Hypothalamus (tissue), 51 donors: ENCODE results near the gene NFYC.

ENCODE experiments used
- DNase-seq, 51 donors: peaks; one replicate each; lab custom pipeline; 2025; lab: John Stamatoyannopoulos, UW

Gene NFYC

DNA sequence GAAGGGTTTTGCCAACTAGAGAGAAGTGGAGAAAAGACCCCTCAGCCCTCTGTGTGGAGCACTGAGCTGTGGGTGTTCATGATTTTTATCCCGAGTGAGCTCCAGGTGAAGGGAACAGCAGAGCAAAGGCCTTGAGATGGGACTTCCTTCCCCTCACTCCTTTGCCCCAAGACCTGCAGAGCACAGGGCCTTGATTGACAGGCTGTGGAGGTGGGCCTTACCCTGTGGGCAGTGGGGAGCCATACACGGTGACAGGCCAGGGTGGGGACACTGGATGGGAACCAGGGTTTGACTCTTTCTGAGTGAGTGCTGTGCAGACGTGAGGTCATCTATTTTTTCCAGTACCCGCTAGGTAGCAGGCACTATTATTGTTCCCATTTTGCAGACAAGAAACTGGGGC, 102.5 kb downstream of the NFYC start:
- DNase-seq, result no peak

DNA sequence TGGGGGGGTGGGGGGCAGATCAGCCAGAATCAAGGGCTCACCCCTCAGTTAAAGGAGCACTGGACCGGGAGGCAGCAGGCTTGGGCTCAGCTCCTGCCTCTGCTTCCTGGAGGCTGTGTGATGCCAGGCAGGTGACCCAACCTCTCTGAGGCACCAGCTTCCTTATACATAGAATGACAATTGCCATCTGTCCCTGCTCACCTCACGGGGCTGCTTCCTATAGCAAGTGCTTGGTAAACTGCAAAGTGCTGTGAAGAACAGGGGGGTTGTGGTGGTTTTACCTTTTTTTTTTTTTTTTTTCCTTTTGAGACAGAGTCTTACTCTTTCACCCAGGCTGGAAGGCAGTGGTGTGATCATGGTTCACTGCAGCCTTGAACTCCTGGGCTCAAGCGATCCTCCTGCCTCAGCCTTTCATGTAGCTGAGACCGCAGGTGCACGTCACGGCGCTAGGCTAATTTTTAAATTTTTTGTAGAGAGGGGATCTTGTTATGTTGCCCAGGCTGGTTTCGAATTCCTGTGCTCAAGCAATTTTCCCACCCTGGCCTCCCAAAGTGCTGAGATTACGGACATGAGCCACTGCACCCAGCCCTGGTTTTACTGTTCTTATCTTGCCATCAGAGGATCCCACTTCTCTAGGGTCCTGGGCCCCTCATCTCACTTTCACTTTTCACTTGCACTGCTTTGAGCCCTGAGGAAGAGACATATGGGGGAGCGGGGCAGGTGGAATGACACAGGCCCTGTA, 103.6 kb downstream of the NFYC start:
- DNase-seq, result no peak

DNA sequence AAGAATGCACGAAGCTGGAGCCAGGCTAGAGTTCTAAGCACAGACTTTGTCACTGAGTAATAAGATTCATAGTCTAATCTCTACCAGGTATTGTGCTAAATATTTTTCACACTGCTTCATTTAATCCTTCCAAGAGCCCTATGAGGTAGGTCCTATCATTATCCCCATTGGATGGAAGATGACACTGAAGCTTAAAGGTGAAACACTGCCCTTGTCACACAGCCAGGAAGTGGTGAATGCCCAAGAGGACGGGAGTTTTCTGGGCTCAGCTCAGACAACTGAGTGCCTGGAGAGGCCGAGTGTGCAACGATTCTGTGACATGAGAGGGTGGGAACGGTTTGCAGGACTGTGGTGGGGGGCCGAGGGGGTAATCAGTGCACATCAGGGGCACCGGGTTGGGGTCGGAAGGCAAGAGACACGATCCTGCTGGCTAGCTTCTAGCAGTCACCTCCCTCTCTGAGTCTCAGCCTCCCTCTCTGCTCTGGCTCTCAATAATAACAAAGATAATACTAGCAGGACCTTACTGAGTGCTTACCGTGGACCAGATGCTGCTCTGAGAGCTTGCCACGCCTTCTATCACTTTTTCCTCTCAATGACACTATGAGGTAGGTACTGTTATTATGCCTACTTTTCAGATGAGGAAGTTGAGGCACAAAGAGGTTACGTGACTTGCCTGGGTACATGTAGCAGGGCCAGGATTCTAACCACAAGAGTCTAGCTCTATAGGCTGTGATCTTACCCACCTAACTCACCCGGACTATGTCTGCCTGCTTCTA, 104.5 kb downstream of the NFYC start:
- DNase-seq, result no peak

DNA sequence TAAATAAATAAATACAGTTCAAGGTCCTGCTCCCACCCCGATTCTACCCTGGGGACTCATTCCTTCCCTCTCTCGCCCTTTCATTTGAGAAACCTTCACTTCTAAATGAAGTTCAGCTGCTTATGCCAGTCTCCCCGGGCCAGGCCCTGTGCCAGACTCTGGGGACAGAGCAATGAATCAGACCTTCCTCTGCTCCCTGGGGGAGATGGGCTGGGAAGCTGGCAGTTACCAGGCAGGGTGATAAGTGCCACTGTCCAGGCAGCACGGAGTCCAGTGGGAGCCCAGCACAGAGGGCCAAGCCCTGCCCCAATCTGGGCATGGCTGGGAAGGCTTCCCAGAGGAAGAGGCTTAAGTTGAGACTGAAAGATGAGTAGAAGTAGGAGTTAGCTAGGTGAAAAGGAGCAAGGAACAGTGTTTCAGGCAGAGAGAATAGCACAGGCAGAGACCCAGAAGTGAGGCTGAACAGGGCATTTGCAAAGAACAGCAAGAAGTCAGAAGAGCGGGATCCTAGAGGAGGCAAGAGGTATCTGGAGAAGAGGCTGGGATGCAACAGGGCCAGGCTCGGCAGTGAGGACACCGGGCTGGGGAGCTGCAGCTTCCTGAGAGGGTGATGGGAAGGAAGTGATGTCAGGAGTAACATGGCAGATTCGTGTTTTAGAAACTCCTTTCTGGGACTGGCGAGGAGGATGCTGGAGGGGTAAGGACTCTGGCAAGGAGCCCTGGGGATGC, 105.6 kb downstream of the NFYC start:
- peak in 5 of 51 donors; percentile 28 to 47 (median 34) for DNase-seq

DNA sequence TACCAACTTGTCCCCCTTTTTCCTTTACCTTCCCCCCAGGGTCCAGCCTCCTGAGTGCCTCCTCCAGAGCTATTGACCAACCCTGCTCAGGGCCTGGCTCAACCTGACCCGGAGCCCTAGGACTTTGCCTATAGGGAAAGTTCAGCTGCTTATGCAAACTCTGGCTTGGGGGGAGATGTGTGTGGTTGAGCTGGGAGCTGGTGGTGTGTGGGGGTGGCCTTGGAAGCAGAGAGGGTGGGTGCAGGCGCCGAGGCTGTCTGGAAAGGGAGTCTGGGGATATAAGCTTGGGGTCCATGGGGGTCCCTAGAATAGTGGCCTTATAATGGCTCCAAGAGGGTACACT, 106.1 kb downstream of the NFYC start:
- no peak for DNase-seq

DNA sequence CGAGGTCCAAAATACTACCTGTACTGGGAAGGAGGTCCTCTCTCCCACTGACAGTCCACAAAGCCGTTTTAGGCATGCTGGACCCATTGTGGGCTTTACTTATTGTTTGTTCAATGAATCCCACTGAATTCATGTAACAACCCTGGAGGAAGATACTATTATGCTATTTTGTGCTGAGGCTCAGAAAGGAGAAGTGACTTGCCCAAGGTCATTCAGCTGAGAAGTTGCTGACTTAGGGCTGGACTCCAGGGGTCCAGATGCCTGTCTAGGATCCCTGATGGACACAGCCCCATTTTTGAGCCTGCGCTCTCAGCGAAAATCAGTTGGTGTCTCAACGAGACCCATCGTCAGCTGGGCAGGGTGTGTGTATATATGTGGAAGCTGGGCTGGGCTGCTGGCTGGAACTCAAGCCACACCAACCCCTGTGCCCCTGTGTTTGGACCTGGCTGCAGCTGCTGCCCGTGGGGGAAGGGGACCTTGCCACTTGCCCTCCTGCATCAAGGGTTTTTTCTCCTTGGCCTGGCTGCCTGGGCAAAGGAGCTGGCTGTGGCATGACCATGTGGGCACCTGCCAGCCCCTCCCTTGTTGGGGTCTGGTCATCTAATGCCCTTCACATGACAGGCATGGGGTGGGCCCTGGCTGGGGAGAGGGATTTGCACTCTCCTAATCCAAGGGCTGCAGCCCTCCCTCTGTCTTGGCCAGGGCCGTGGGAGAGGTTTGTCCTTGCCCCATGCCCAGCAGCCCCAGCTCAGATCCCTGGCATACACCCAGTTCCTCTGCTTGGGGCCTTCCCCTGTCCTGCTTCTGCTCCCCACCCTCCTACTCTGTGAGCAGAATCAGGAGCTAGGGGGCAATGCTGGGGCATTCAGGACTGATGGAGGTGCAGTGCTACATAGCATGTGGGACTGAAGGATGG, 107.1 kb downstream of the NFYC start:
- DNase-seq, result peak in 1 of 51 donors; percentile 49

DNA sequence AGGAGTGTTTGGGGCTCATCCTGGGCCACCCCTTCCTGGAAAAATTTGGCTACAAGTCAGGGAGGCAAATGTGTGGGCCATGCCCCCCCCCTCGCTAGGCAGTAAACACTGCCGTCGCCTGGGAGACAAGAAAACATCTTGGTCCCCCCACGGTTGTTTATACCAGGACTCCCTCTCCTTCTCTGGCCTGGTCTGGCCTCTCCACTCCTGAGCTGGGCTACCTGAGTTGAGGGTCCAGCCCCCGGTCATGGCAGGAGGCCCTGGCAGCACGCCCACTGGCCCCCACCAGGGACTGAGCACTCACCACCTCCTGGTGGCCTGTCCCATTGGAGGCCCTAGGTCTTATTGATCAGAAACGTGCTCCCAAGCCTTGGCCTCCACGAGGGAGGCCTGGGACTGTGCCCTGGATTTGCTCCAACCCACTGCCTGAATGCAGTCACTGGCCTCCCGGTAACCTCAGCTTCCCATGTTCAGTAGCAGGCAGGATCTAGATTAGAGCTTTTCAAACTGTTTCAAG, 107.9 kb downstream of the NFYC start:
- no peak for DNase-seq

DNA sequence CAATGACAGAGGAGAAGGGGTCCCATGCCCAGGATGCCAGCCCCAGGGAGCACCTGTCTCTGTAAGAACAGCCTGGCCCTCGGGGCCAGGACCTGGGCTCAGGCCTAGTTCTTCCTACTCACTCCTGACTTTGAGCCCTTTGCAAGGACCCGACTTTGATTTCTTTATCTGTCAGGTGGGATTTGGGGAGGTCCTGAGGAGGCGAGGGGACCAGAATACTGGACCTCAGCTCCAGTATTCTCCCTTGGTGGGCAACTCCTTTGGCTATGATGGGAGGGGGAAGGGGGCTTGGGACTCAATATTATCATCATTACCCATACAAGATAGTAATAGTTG, 110.2 kb downstream of the NFYC start:
- no peak for DNase-seq

DNA sequence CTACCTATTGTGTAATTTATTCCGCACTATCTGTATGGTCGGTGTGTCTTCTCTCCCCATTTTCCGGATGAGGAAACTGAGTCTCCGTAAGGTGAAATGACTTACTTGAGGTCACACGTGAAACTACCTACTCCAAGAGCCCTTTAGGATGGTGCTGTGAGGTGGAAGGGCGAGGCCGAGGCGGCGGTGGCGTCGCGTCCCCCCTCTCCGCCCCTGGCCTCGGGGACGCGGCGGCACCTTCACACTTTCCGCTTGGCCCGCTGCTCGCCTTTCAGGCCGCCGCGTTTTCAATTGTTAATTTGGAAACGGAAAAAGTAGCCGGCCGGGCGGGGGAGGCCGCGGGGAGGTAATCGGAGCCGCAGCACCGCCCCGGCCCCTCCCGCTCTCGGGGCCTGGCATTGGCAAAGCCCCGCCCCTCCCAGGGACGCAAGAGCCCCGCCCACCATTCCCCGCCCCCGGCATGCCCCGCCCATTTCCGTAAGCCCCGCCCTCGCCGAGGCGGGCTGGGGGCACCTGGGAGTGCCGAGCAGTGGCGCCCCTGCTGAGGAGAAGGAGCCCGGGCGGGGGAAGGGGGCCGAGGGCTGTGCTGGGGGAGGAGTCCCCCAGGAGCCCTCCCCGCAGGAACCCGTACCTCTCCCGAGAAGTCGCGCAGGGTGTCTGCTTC, 110.7 kb downstream of the NFYC start:
- DNase-seq, result peak in 20 of 51 donors; percentile 9 to 57 (median 33)

DNA sequence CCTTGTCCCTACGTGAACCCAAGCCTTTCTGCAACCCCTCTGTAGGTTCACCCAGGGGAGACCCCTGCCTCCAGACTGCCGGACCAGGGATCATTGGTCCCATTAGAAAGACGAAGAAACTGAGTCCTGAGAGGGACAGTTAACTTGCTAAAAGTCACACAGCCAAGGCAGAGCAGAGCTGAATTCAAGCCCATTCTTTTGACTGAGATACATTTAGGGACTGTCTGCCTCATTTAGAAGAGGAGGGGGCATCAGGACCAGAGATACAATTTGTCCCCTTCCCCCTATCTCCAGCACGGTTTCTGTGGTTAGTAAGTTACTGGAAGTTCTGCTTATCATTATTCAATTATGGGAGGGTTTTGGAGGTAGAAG, 111.2 kb downstream of the NFYC start:
- DNase-seq, result no peak

DNA sequence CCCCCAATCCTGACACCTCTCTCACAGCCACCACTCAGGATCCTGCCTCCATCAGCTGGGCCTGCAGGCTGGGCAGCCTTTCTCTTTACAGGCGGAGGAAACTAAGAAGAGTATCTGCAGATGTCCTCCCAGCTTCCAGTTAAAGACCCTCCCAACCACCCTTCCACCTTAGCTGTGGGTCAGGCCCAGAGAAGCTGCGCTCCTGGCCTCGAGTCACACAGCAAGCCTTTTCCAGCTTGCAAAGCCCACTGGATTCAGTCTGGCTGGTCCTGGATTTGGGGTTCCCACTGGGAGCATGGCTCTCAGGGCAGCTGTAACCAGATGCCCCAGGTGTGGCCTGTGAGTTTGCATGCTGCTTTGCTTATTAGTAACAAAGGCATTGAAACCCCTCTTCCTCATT, 111.9 kb downstream of the NFYC start:
- no peak for DNase-seq

DNA sequence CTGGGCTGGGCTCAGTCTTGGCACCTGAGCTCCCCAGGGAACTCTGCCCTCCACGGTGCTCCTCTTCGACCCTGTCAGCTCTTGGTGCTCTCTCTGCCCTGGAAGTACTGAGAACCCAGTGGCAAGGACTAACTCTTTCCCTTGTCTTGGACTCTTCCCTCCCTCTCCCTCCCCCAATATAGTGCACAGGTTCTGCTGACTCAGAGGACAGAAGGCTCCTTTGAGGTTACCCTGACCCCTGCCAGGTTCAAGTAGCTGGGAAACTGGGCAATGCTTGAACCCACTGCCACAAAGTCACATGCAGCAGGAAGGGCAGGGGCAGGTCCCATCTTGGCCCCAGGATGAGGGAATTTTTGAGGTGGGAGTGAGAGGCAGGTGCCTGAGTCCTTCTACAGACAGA, 112.4 kb downstream of the NFYC start:
- no peak for DNase-seq

DNA sequence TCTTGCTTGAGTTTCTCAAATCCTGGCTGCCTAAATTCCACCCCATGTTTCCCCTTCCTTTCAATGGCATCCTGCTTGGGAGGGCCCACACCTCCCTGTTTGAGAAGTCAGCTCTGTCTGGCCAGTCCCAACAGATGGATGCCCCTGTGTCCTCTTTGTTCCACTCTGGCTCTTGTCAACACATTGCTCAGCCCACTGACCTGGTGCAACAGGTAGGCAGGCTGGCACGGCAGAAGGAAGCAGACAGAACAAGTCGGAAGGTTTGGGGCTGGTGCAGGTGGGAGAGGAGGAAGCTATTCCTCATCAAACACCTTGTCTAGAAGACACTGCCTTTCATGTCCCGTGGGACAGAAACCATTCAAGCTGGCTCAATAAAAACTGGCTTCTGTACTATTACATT, 114.7 kb downstream of the NFYC start:
- no peak for DNase-seq

DNA sequence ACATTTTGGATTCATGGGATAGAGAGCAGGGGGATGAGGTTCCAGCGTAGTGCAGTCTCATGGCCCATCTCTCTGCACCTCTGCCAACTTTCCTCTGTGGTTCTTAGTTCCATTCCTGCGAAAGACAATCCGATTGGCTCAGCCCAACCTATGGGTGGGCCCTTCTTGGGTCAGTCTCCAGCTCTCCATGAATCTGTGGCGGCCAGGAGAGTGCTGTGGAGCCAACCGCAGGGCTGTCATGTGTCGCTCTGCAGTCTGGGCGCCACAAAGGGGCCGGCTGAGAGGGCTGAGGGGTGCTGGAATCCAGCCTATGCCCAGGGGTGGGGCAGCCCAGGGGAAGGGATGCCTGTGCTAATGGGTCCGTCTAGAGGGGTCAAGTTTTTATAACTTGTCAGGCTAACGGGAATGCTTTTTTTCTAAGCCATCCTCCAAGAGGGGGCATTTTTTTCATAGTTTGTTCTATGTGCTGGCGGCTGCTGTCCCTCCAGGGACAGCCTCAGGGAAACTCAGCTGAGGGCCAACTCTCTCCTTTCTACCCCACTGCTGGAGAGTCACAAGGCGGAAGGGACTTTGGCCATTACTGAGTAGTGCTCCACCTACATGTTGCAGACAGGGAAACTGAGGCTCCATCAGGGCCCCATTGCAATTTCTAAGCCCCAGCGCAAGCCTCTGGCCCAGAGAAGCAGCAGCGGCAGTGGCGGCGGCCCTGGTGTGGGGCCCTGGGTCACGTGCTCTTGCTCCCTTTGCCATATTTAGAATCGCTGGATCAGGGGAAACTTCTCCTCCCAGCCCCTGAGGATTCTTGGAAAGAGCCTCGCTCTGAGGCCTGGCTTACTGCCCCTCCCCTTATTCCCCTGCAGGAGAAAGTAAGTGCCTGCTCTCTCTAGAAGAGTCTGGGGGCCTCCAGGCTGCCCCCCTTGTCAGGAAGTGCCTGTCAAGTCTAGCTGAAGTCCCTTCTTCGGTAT, 115.5 kb downstream of the NFYC start:
- no peak for DNase-seq

DNA sequence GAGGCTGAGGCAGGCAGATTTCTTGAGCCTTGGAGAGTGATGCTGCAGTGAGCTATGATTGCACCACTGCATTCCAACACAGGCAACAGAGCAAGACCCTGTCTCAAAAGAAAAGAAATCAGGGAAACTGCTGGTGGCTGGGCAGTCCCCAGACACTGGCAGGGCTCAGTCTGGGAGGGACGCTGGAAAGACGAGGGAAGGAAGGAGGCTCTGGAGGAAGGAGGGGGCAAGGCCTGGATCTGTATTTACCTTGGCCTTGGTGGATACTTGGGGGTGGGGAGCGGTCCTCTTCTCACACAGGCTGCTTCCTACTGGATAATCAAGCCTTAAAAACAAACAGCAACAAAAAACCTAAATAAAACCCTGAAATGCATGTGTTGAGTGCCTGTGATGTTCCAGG, 116.5 kb downstream of the NFYC start:
- DNase-seq, result no peak

DNA sequence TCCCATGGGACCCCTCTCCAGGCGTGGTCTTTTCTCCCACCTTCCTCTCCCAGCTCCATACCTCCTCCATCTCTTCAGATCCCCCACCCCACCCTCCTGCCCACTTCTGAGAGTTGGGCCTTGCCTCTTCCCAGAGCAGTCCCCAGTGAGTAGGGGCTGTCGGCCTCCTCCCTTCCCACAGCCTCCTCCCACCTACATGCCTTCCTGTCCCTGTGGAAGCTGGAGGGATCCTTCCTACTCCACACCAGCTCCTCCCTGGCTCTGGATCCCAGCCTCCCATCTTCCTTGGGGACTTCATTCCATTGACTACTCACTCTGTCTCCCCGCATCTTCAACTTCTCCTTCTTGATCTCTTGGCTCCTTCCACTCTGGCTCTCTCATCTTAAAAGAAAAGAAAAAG, 116.9 kb downstream of the NFYC start:
- no peak for DNase-seq

DNA sequence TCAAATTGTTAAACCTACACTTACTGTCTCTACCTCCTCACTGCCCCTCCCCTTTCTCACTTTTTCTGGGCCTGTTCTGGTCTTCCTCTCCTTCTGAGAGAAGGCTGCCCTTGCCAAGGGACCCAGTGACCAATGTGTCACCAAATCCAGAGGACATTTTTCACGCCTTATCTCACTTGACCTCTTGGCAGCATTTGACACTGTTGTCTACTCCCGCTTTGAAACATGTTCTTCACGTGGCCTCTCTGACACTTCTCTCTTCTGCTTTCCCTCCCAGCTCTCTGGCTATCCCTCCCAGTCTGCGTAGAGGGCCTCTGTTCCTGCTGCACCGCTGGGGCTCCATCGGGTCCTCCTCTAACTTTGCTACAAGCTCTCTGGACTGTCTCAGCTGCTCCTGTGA, 117.4 kb downstream of the NFYC start:
- DNase-seq, result no peak

DNA sequence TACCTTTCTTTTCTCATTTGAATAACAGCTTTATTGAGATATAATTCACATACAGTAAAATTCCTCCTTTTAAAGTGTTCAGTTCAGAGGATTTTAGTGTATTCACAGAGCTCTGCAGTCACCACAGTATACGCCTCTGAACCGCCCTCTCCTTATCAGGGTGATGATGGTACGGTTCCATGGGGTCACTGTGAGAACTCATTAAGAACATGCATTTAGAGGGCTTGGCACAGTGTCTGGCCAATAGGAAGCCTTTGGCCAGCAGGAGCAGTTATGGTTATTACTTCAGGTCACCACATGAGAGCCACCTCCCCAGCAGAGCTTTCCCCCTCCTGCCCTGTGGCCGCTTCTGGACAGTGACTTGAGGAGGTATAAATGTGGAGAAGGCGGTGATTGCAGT, 119.4 kb downstream of the NFYC start:
- DNase-seq, result no peak

DNA sequence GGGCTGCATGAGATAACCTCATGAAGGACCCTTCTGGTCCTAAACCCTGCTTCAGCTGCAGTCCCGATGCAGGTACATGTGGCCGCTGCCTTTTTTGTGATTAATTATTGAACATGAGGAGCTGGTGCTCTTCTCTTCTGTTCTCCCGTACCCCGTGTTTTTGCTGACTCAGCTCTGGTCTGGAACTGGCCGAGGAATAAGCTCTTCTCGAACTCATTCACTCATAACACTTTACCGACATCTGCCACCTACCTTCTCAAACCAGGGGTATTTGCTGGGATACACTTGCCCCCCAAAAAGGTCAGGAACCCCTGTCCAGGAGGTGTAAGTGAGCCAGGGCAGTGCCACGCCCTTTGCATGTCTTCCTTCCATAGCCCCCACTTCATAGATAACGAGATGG, 123.9 kb downstream of the NFYC start:
- no peak for DNase-seq
